Neural cell (in vitro differentiated cells): ENCODE measurements around the gene TBC1D2. TPM values are rescaled to one million over a fixed set of nuclear protein-coding genes. Genes with fewer than 3 reads are reported as not detected.

ENCODE experiments used
- H2AFZ ChIP-seq: fragments of 200-600, 300-800 bp; sonication (generic), shearing (Covaris generic); 2 replicates; pipeline ENCODE4 v1.6.0; 2014; ENCODE audit warnings: low read depth, mild to moderate bottlenecking, antibody characterized with exemption, low read length, moderate library complexity
- H3F3A ChIP-seq: fragments of 200-600 bp; shearing (Covaris generic); 2 replicates; pipeline ENCODE4 v1.6.1; 2016; ENCODE audit warnings: mild to moderate bottlenecking, moderate library complexity, mixed read lengths, antibody characterized with exemption, low read length; ENCODE audit not compliant: insufficient read depth, poor library complexity, severe bottlenecking
- H3K27ac ChIP-seq: fragments of 200-600, 300-800 bp; sonication (generic), shearing (Covaris generic); 2 replicates; pipeline ENCODE4 v1.5.1; 2014; ENCODE audit warnings: mild to moderate bottlenecking, low read length, moderate library complexity
- H3K27me3 ChIP-seq: fragments of 300-800, 200-600 bp; sonication (generic), shearing (Covaris generic); 2 replicates; pipeline ENCODE4 v1.6.0; 2014; ENCODE audit warnings: mild to moderate bottlenecking, low read depth, low read length, moderate library complexity; ENCODE audit not compliant: insufficient read depth
- H3K36me3 ChIP-seq: fragments of 300-800, 200-600 bp; sonication (generic), shearing (Covaris generic); 2 replicates; pipeline ENCODE4 v1.5.1; 2014; ENCODE audit warnings: mild to moderate bottlenecking, antibody characterized with exemption, low read length, moderate library complexity; ENCODE audit not compliant: insufficient read depth
- H3K4me2 ChIP-seq: fragments of 300-800, 200-600 bp; sonication (generic), shearing (Covaris generic); 2 replicates; pipeline ENCODE4 v1.6.0; 2014; ENCODE audit warnings: mild to moderate bottlenecking, low read length
- H3K4me3 ChIP-seq: fragments of 300-800, 200-600 bp; sonication (generic), shearing (Covaris generic); 2 replicates; pipeline ENCODE4 v1.5.1; 2014; ENCODE audit warnings: mild to moderate bottlenecking, low read length, moderate library complexity
- H3K79me2 ChIP-seq: fragments of 200-600 bp; shearing (Covaris generic); replicated peaks from 2 replicates; pipeline ENCODE4 v1.6.0; 2014; ENCODE audit warnings: mild to moderate bottlenecking, low read length, moderate library complexity; ENCODE audit not compliant: insufficient read depth
- H3K9ac ChIP-seq: fragments of 300-800, 200-600 bp; sonication (generic), shearing (Covaris generic); 2 replicates; pipeline ENCODE4 v1.6.1; 2016; ENCODE audit warnings: mild to moderate bottlenecking, low read length, mixed read lengths
- H3K9me2 ChIP-seq: fragments of 200-600 bp; shearing (Covaris generic); 2 replicates; pipeline ENCODE4 v1.6.1; 2016; ENCODE audit warnings: mild to moderate bottlenecking, low read length, mixed read lengths; ENCODE audit not compliant: insufficient read depth
- H3K9me3 ChIP-seq: fragments of 200-600, 300-800 bp; sonication (generic), shearing (Covaris generic); 2 replicates; pipeline ENCODE4 v1.6.1; 2016; ENCODE audit warnings: mild to moderate bottlenecking, mixed run types, low read length, moderate library complexity, mixed read lengths
- H4K20me1 ChIP-seq: fragments of 200-600 bp; shearing (Covaris generic); 2 replicates; pipeline ENCODE4 v1.6.1; 2016; ENCODE audit warnings: mild to moderate bottlenecking, mixed run types; ENCODE audit not compliant: insufficient read depth
- EP300 ChIP-seq: fragments of 450-650 bp; conservative IDR thresholded peaks from 2 replicates; pipeline ENCODE4 v1.6.1; 2014; ENCODE audit warnings: antibody characterized with exemption, mild to moderate bottlenecking, moderate library complexity; ENCODE audit not compliant: poor library complexity, severe bottlenecking
- EZH2 ChIP-seq: fragments of 200-600, 300-800 bp; shearing (Covaris generic), sonication (generic); IDR thresholded peaks from 2 replicates; pipeline ENCODE4 v1.6.1; 2014; ENCODE audit warnings: antibody characterized with exemption, low read length, borderline replicate concordance, mild to moderate bottlenecking; ENCODE audit not compliant: insufficient read depth, poor library complexity, severe bottlenecking
- POLR2AphosphoS5 ChIP-seq: IDR thresholded peaks from 2 replicates; pipeline ENCODE4 v1.6.1; 2012
- RAD21 ChIP-seq: fragments of 450-650 bp; conservative IDR thresholded peaks from 2 replicates; pipeline ENCODE4 v1.6.1; 2014; ENCODE audit warnings: antibody characterized with exemption, mild to moderate bottlenecking, moderate library complexity
- SMC3 ChIP-seq: fragments of 450-650 bp; conservative IDR thresholded peaks from 2 replicates; pipeline ENCODE4 v1.6.1; 2014; ENCODE audit warnings: antibody characterized with exemption, mild to moderate bottlenecking, moderate library complexity; ENCODE audit not compliant: poor library complexity
- TAF1 ChIP-seq: IDR thresholded peaks from 2 replicates; pipeline ENCODE4 v1.6.1; 2012; ENCODE audit warnings: low read depth
- polyA plus RNA-seq: library from polyadenylated mRNA; depleted of rRNA; stranded (reverse); fragments of >200 nt; gene quantifications from 2 replicates; pipeline ENCODE4 v1.2.3, GENCODE V29; 2014
- TF ChIP-seq, protein P1 (sequence below): fragments of 450-650 bp; IDR thresholded peaks from 2 replicates; pipeline ENCODE4 v1.5.1; 2014; ENCODE audit warnings: antibody characterized with exemption, mild to moderate bottlenecking, moderate library complexity; ENCODE audit not compliant: poor library complexity, severe bottlenecking
- TF ChIP-seq, protein P2 (sequence below): IDR thresholded peaks from 2 replicates; pipeline ENCODE4 v1.6.1; 2012; ENCODE audit warnings: borderline replicate concordance

TBC1D2 gene
- polyA plus RNA-seq, 1 donor from 2014 or later: 4.1 TPM

DNA sequence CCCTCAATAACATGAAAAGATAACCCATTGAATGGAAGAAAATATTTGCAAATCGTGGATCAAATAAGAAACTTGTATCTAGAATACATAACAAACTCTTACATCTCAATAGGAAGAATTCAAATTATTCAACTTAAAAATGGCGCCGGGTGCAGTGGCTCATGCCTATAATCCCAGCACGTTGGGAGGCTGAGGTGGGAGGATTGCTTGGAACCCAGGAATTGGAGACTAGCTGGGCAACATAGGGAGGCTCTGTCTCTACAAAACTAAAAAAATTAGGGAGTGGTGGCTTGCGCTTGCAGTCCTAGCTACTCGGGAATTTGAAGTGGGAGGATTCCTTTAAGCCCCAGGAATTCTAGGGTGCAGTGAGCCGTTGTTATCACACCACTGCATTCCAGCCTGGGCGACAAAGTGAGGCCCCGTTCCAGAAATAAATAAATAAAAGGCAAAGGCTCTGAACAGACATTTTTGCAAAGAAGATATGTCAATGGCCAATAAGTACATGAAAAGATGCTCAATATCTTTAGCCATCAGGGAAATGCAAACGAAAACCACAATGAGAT, 21.5 kb upstream of the TBC1D2 start:
- Histone ChIP-seq H3K9me2 (no peaks in the 10 kb centered on the region), H3K27me3 (peaks cover 7% of the 10 kb centered on the region), H3F3A (no peaks in the 10 kb centered on the region), H3K9me3 (no peaks in the 10 kb centered on the region), H3K4me2 (no peak overlapping the region), H3K9ac (no peak overlapping the region), H3K4me3 (no peak overlapping the region), H3K79me2 (no peaks in the 10 kb centered on the region), H4K20me1 (no peaks in the 10 kb centered on the region), H2AFZ (no peak overlapping the region), H3K27ac (no peak overlapping the region), H3K36me3 (no peaks in the 10 kb centered on the region)
- TF ChIP-seq, protein P1, sequence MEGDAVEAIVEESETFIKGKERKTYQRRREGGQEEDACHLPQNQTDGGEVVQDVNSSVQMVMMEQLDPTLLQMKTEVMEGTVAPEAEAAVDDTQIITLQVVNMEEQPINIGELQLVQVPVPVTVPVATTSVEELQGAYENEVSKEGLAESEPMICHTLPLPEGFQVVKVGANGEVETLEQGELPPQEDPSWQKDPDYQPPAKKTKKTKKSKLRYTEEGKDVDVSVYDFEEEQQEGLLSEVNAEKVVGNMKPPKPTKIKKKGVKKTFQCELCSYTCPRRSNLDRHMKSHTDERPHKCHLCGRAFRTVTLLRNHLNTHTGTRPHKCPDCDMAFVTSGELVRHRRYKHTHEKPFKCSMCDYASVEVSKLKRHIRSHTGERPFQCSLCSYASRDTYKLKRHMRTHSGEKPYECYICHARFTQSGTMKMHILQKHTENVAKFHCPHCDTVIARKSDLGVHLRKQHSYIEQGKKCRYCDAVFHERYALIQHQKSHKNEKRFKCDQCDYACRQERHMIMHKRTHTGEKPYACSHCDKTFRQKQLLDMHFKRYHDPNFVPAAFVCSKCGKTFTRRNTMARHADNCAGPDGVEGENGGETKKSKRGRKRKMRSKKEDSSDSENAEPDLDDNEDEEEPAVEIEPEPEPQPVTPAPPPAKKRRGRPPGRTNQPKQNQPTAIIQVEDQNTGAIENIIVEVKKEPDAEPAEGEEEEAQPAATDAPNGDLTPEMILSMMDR: no peak
- no peak for TF ChIP-seq RAD21
- TF ChIP-seq EP300: no peak

DNA sequence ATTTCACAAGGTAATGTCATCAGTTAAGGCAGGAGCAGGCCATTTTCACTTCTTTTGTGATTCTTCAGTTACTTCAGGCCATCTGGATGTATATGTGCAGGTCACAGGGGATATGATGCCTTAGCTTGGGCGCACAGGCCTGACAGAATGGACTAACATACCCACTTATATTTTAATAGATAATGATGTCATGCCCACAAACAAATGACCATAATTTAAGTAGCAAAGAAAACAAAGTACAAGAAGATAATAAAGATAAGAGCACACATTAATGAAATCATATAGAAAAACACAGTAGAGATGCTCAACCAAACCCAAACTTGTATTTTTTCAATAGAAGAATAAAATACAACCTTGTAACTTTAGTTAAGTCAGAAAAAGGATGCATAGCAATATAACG, 19.7 kb upstream of the TBC1D2 start:
- H3K36me3 ChIP-seq: no peaks in the 10 kb centered on the region
- H3K79me2 ChIP-seq: no peaks in the 10 kb centered on the region
- no peak overlapping the region for H3K4me3 ChIP-seq
- TF ChIP-seq POLR2AphosphoS5 (no peak), EZH2 (no peak), TAF1 (no peak)
- H3F3A ChIP-seq: no peaks in the 10 kb centered on the region
- peaks cover 7% of the 10 kb centered on the region for H3K27me3 ChIP-seq
- no peaks in the 10 kb centered on the region for H4K20me1 ChIP-seq
- no peak overlapping the region for H3K4me2 ChIP-seq
- no peak overlapping the region for H2AFZ ChIP-seq
- H3K27ac ChIP-seq: no peak overlapping the region
- H3K9me3 ChIP-seq: no peaks in the 10 kb centered on the region
- no peaks in the 10 kb centered on the region for H3K9me2 ChIP-seq
- H3K9ac ChIP-seq: no peak overlapping the region

DNA sequence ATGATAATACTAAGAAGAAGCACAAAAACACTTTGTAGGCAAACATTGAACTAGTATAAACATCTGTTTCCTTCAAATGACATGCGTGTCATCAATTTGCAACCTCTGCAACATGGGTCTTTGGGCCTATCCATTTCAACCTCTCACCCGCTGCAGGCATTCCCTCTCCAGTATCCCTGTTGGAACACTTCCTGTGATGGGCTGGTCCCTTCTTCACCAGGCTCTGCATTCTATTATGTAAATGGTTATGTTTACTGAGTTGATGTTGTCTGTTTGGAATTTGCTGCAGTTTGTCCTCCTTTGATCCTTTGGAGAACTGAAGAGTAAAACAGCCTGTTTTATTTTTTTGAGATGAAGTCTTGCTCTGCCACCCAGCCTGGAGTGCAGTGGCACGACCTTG, 16.6 kb upstream of the TBC1D2 start:
- no peaks in the 10 kb centered on the region for H3K79me2 ChIP-seq
- no peaks in the 10 kb centered on the region for H3K9me2 ChIP-seq
- no peak overlapping the region for H3K4me2 ChIP-seq
- no peaks in the 10 kb centered on the region for H3K36me3 ChIP-seq
- no peaks in the 10 kb centered on the region for H4K20me1 ChIP-seq
- no peaks in the 10 kb centered on the region for H3K9me3 ChIP-seq
- no peak overlapping the region for H2AFZ ChIP-seq
- no peak for TF ChIP-seq SMC3
- TF ChIP-seq, protein P2, sequence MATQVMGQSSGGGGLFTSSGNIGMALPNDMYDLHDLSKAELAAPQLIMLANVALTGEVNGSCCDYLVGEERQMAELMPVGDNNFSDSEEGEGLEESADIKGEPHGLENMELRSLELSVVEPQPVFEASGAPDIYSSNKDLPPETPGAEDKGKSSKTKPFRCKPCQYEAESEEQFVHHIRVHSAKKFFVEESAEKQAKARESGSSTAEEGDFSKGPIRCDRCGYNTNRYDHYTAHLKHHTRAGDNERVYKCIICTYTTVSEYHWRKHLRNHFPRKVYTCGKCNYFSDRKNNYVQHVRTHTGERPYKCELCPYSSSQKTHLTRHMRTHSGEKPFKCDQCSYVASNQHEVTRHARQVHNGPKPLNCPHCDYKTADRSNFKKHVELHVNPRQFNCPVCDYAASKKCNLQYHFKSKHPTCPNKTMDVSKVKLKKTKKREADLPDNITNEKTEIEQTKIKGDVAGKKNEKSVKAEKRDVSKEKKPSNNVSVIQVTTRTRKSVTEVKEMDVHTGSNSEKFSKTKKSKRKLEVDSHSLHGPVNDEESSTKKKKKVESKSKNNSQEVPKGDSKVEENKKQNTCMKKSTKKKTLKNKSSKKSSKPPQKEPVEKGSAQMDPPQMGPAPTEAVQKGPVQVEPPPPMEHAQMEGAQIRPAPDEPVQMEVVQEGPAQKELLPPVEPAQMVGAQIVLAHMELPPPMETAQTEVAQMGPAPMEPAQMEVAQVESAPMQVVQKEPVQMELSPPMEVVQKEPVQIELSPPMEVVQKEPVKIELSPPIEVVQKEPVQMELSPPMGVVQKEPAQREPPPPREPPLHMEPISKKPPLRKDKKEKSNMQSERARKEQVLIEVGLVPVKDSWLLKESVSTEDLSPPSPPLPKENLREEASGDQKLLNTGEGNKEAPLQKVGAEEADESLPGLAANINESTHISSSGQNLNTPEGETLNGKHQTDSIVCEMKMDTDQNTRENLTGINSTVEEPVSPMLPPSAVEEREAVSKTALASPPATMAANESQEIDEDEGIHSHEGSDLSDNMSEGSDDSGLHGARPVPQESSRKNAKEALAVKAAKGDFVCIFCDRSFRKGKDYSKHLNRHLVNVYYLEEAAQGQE: no peak
- TF ChIP-seq POLR2AphosphoS5: no peak
- TF ChIP-seq EZH2: no peak
- no peak overlapping the region for H3K9ac ChIP-seq
- H3F3A ChIP-seq: no peaks in the 10 kb centered on the region
- H3K4me3 ChIP-seq: no peak overlapping the region
- H3K27me3 ChIP-seq: no peaks in the 10 kb centered on the region
- no peak overlapping the region for H3K27ac ChIP-seq
